Ectodermal cell (in vitro differentiated cells): ENCODE data around the gene RAX.

Experiments
- H3K27ac ChIP-seq: 2 replicates; pipeline ENCODE4 v1.7.0; 2013; ENCODE audit warnings: mild to moderate bottlenecking, low read depth, low read length; ENCODE audit not compliant: insufficient read depth, poor library complexity, severe bottlenecking
- H3K27me3 ChIP-seq: 2 replicates; pipeline ENCODE4 v1.7.0; 2013; ENCODE audit warnings: mild to moderate bottlenecking, low read length; ENCODE audit not compliant: insufficient read depth, control insufficient read depth, poor library complexity, severe bottlenecking
- H3K36me3 ChIP-seq: one replicate; pipeline ENCODE4 v1.7.0; 2013; ENCODE audit warnings: low read length; ENCODE audit not compliant: control insufficient read depth, insufficient read depth
- H3K4me1 ChIP-seq: one replicate; pipeline ENCODE4 v1.7.0; 2013; ENCODE audit warnings: low read length; ENCODE audit not compliant: control insufficient read depth, insufficient read depth
- H3K4me3 ChIP-seq: 2 replicates; pipeline ENCODE4 v1.7.0; 2013; ENCODE audit warnings: low read depth, low read length, control low read depth; ENCODE audit not compliant: insufficient read depth
- H3K9me3 ChIP-seq: 2 replicates; pipeline ENCODE4 v1.7.0; 2013; ENCODE audit warnings: mild to moderate bottlenecking, low read length, moderate library complexity; ENCODE audit not compliant: control insufficient read depth
- WGBS, 2 experiments: methylation state at CpG; one replicate each; pipeline ENCODE4 v1.1.7; 2013; ENCODE audit warnings: missing lambda C conversion rate in 2 of 2; 5-methylcytosine and 5-hydroxymethylcytosine counted together

The RAX gene

GRCh38 chr18:59274533-59274928 lies 1.3 kb upstream of the RAX start:
- H3K4me3 ChIP-seq: no peak overlapping the region
- 2% methylated on average over 18 of the region's 18 CpGs for WGBS, 2 experiments
- peaks cover 25% of the 10 kb centered on the region for H3K4me1 ChIP-seq
- H3K27ac ChIP-seq: no peak overlapping the region
- H3K27me3 ChIP-seq: peaks cover 100% of the 10 kb centered on the region
- no peaks in the 10 kb centered on the region for H3K36me3 ChIP-seq
- H3K9me3 ChIP-seq: no peaks in the 10 kb centered on the region

GRCh38 chr18:59273759-59274532 lies 692 bp upstream of the RAX start:
- H3K27me3 ChIP-seq: peaks cover 100% of the 10 kb centered on the region
- H3K36me3 ChIP-seq: no peaks in the 10 kb centered on the region
- peaks cover 25% of the 10 kb centered on the region for H3K4me1 ChIP-seq
- WGBS, 2 experiments: 1% methylated on average over 48 of the region's 48 CpGs
- H3K4me3 ChIP-seq: peak overlapping the region; percentile 28
- no peaks in the 10 kb centered on the region for H3K9me3 ChIP-seq
- no peak overlapping the region for H3K27ac ChIP-seq

GRCh38 chr18:59272221-59272888 lies 899 bp downstream of the RAX start:
- Histone ChIP-seq H3K4me1 (peaks cover 25% of the 10 kb centered on the region), H3K36me3 (no peaks in the 10 kb centered on the region), H3K4me3 (no peak overlapping the region), H3K27me3 (peaks cover 100% of the 10 kb centered on the region), H3K9me3 (no peaks in the 10 kb centered on the region), H3K27ac (no peak overlapping the region)
- 3% methylated on average over 52 of the region's 52 CpGs for WGBS, 2 experiments

- Histone ChIP-seq H3K9me3 (no peaks in the 10 kb centered on the region), H3K4me1 (peaks cover 24% of the 10 kb centered on the region), H3K27me3 (peaks cover 100% of the 10 kb centered on the region), H3K4me3 (no peak overlapping the region), H3K27ac (no peak overlapping the region), H3K36me3 (no peaks in the 10 kb centered on the region)
- 17 to 19% methylated on average over 14 of the region's 14 CpGs for WGBS, 2 experiments
Observed at GRCh38 chr18:59271606-59272220, 1.5 kb downstream of the RAX start.

GRCh38 chr18:59270689-59271257 lies 2.5 kb downstream of the RAX start:
- Histone ChIP-seq H3K9me3 (no peaks in the 10 kb centered on the region), H3K27me3 (peaks cover 100% of the 10 kb centered on the region), H3K4me1 (peaks cover 16% of the 10 kb centered on the region), H3K36me3 (no peaks in the 10 kb centered on the region), H3K27ac (no peak overlapping the region), H3K4me3 (no peak overlapping the region)
- WGBS, 2 experiments: 11 to 13% methylated on average over 4 of the region's 4 CpGs

GRCh38 chr18:59269563-59270119 lies 3.6 kb downstream of the RAX start:
- Histone ChIP-seq H3K4me3 (peak overlapping the region; percentile 31), H3K27ac (no peak overlapping the region), H3K36me3 (no peaks in the 10 kb centered on the region), H3K27me3 (peaks cover 100% of the 10 kb centered on the region), H3K4me1 (peaks cover 8% of the 10 kb centered on the region), H3K9me3 (no peaks in the 10 kb centered on the region)
- WGBS, 2 experiments: 3 to 4% methylated on average over 17 of the region's 17 CpGs

GRCh38 chr18:59268721-59269562 lies 4.3 kb downstream of the RAX start:
- Histone ChIP-seq H3K27ac (no peak overlapping the region), H3K36me3 (no peaks in the 10 kb centered on the region), H3K4me1 (peaks cover 10% of the 10 kb centered on the region), H3K27me3 (peaks cover 100% of the 10 kb centered on the region), H3K9me3 (no peaks in the 10 kb centered on the region), H3K4me3 (peak overlapping the region; percentile 31)
- 0 to 1% methylated on average over 90 of the region's 90 CpGs for WGBS, 2 experiments

- H3K36me3 ChIP-seq: no peaks in the 10 kb centered on the region
- 6 to 8% methylated on average over 28 of the region's 28 CpGs for WGBS, 2 experiments
- H3K9me3 ChIP-seq: no peaks in the 10 kb centered on the region
- H3K27me3 ChIP-seq: peaks cover 100% of the 10 kb centered on the region
- H3K27ac ChIP-seq: no peak overlapping the region
- no peak overlapping the region for H3K4me3 ChIP-seq
- peaks cover 4% of the 10 kb centered on the region for H3K4me1 ChIP-seq
Observed at GRCh38 chr18:59268127-59268720, 5.0 kb downstream of the RAX start.

GRCh38 chr18:59267503-59268126 lies 5.6 kb downstream of the RAX start:
- Histone ChIP-seq H3K27ac (no peak overlapping the region), H3K27me3 (peaks cover 100% of the 10 kb centered on the region), H3K9me3 (no peaks in the 10 kb centered on the region), H3K4me1 (peaks cover 4% of the 10 kb centered on the region), H3K36me3 (no peaks in the 10 kb centered on the region), H3K4me3 (no peak overlapping the region)
- WGBS, 2 experiments: 2% methylated on average over 41 of the region's 41 CpGs
